DMS 273 (cell line): ENCODE measurements around the gene FRMPD2.
"Not testable (repeated sequence)": the region's sequence is repeated elsewhere in the genome, so short reads cannot be mapped to it uniquely, and the experiment has no call there.

Experiments used
- DNase-seq: peaks from one replicate; lab custom pipeline; 2025; ENCODE audit not compliant: unreplicated experiment; lab: John Stamatoyannopoulos, UW

Gene FRMPD2

GRCh38 chr10:48235501-48235900, 39.0 kb downstream of the FRMPD2 start:
- DNase-seq: no peak

GRCh38 chr10:48234787-48235186, 39.7 kb downstream of the FRMPD2 start:
- DNase-seq: no peak

GRCh38 chr10:48234295-48234694, 40.2 kb downstream of the FRMPD2 start:
- no peak for DNase-seq

GRCh38 chr10:48233559-48234005, 40.9 kb downstream of the FRMPD2 start:
- DNase-seq: no peak

GRCh38 chr10:48232717-48233447, 41.6 kb downstream of the FRMPD2 start:
- no peak for DNase-seq

GRCh38 chr10:48231699-48232315, 42.7 kb downstream of the FRMPD2 start:
- no peak for DNase-seq

- no peak for DNase-seq
Measured at GRCh38 chr10:48231178-48231577, 43.3 kb downstream of the FRMPD2 start.

- peak; percentile 53 for DNase-seq
Measured at GRCh38 chr10:48227213-48227612, 47.3 kb downstream of the FRMPD2 start.

GRCh38 chr10:48224979-48225560, 49.4 kb downstream of the FRMPD2 start:
- DNase-seq: no peak

- no peak for DNase-seq
Measured at GRCh38 chr10:48224296-48224695, 50.2 kb downstream of the FRMPD2 start.

GRCh38 chr10:48221814-48222213, 52.7 kb downstream of the FRMPD2 start:
- no peak for DNase-seq

GRCh38 chr10:48221031-48221430, 53.5 kb downstream of the FRMPD2 start:
- DNase-seq: not testable (repeated sequence)

GRCh38 chr10:48219194-48219593, 55.3 kb downstream of the FRMPD2 start:
- no peak for DNase-seq

- DNase-seq: no peak
Measured at GRCh38 chr10:48216744-48217143, 57.8 kb downstream of the FRMPD2 start.

- no peak for DNase-seq
Measured at GRCh38 chr10:48216204-48216505, 58.3 kb downstream of the FRMPD2 start.

- peak; percentile 64 for DNase-seq
Measured at GRCh38 chr10:48215486-48216203, 58.9 kb downstream of the FRMPD2 start.

- no peak for DNase-seq
Measured at GRCh38 chr10:48214716-48215485, 59.6 kb downstream of the FRMPD2 start.

GRCh38 chr10:48213047-48213446, 61.4 kb downstream of the FRMPD2 start:
- DNase-seq: no peak

GRCh38 chr10:48211777-48212176, 62.7 kb downstream of the FRMPD2 start:
- DNase-seq: no peak

GRCh38 chr10:48210966-48211365, 63.5 kb downstream of the FRMPD2 start:
- DNase-seq: no peak

- DNase-seq: no peak
Measured at GRCh38 chr10:48210391-48210790, 64.1 kb downstream of the FRMPD2 start.
